GM21515 (cell line): ENCODE measurements around the gene TET1.
"Not testable (repeated sequence)": the region's sequence is repeated elsewhere in the genome, so short reads cannot be mapped to it uniquely, and the experiment has no call there.

Experiments
- ATAC-seq: cut with Tn5 transposase; IDR thresholded peaks from one replicate; pipeline ENCODE4 v1.9.1; 2021; ENCODE audit not compliant: unreplicated experiment

TET1 gene

GRCh38 chr10:68604441-68604840, 44.3 kb downstream of the TET1 start:
- ATAC-seq: no peak

- ATAC-seq: no peak
Measured at GRCh38 chr10:68606918-68607317, 46.8 kb downstream of the TET1 start.

GRCh38 chr10:68610023-68610422, 49.9 kb downstream of the TET1 start:
- ATAC-seq: not testable (repeated sequence)

GRCh38 chr10:68611227-68611626, 51.1 kb downstream of the TET1 start:
- ATAC-seq: no peak

- ATAC-seq: not testable (repeated sequence)
Measured at GRCh38 chr10:68613974-68614373, 53.8 kb downstream of the TET1 start.

- not testable (repeated sequence) for ATAC-seq
Measured at GRCh38 chr10:68617691-68618090, 57.6 kb downstream of the TET1 start.

GRCh38 chr10:68618234-68618633, 58.1 kb downstream of the TET1 start:
- no peak for ATAC-seq

- no peak for ATAC-seq
Measured at GRCh38 chr10:68619595-68619994, 59.5 kb downstream of the TET1 start.

GRCh38 chr10:68625316-68625921, 65.3 kb downstream of the TET1 start:
- ATAC-seq: no peak

GRCh38 chr10:68628576-68629127, 68.5 kb downstream of the TET1 start:
- ATAC-seq: peak; percentile 49

- not testable (repeated sequence) for ATAC-seq
Measured at GRCh38 chr10:68632271-68632560, 72.1 kb downstream of the TET1 start.

GRCh38 chr10:68633281-68633680, 73.1 kb downstream of the TET1 start:
- no peak for ATAC-seq

GRCh38 chr10:68633816-68634466, 73.8 kb downstream of the TET1 start:
- no peak for ATAC-seq

- ATAC-seq: no peak
Measured at GRCh38 chr10:68636335-68636734, 76.2 kb downstream of the TET1 start.

GRCh38 chr10:68643550-68643949, 83.4 kb downstream of the TET1 start:
- not testable (repeated sequence) for ATAC-seq

GRCh38 chr10:68647672-68648341, 87.7 kb downstream of the TET1 start:
- no peak for ATAC-seq

GRCh38 chr10:68655620-68656126, 95.5 kb downstream of the TET1 start:
- no peak for ATAC-seq

- ATAC-seq: no peak
Measured at GRCh38 chr10:68665841-68666240, 105.7 kb downstream of the TET1 start.

GRCh38 chr10:68666280-68666760, 106.2 kb downstream of the TET1 start:
- ATAC-seq: no peak

GRCh38 chr10:68668231-68668630, 108.1 kb downstream of the TET1 start:
- no peak for ATAC-seq

- no peak for ATAC-seq
Measured at GRCh38 chr10:68668972-68669371, 108.8 kb downstream of the TET1 start.

GRCh38 chr10:68684413-68684812, 124.3 kb downstream of the TET1 start:
- peak; percentile 62 for ATAC-seq
